ENCODE measurements around the gene MBLAC1.

DNA sequence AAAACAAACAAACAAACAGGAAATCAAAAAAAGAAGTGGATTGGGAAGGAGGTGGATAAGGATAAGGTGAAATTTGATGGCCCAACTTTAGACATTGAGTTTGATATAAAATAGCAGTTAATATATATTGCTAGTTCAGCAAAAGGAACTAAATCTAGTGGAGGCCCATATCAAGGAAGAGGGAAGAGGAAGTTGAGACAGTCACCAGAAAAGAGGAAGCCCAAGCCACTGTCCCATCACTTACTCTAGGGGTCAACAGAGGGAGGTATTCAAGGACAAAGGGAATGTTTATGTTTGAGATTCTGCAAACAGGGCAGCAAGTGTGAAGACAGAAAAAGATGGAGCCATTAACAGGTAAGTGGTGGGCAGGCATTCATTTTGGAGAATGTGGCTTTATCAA, 25.6 kb downstream of the MBLAC1 start:
- TF ChIP-seq EP300 (IDR thresholded peaks at IDR 0.05) (no peak), POLR2A (IDR thresholded peaks at IDR 0.05) (no peak), POLR2AphosphoS5 (IDR thresholded peaks at IDR 0.05) (no peak)
- TF ChIP-seq, protein P1, sequence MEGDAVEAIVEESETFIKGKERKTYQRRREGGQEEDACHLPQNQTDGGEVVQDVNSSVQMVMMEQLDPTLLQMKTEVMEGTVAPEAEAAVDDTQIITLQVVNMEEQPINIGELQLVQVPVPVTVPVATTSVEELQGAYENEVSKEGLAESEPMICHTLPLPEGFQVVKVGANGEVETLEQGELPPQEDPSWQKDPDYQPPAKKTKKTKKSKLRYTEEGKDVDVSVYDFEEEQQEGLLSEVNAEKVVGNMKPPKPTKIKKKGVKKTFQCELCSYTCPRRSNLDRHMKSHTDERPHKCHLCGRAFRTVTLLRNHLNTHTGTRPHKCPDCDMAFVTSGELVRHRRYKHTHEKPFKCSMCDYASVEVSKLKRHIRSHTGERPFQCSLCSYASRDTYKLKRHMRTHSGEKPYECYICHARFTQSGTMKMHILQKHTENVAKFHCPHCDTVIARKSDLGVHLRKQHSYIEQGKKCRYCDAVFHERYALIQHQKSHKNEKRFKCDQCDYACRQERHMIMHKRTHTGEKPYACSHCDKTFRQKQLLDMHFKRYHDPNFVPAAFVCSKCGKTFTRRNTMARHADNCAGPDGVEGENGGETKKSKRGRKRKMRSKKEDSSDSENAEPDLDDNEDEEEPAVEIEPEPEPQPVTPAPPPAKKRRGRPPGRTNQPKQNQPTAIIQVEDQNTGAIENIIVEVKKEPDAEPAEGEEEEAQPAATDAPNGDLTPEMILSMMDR (IDR thresholded peaks at IDR 0.05) = no peak
